ENCODE results near the gene NFASC. TPM values are rescaled to one million over a fixed set of nuclear protein-coding genes. Genes with fewer than 3 reads are reported as not detected.

Gene NFASC
- total and polyA plus RNA-seq, 9 of the 15 experiments (the other 6 are each of a cell fraction or from before 2014, with no cell fraction given) = 0.03 to 0.16 (median 0.06) TPM; not detected in 6

DNA sequence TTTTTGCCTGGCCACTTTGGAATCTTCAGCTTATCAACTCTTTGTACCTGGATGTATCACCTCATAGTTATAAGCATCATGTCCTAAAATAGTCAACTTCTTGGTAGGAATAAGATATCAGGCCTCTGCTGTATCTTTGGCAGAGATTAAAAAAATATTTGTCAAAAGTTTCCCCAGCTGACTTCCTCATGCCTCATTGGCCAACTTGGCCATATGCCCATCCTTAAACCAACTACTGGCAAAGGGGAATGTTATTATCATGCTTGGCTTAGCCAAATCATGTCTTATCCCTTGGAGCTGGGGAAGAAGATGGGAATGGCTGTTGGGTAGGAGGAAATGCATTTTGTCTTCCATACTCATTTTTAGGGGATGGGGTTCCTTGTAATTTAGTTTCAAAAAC is 23.4 kb downstream of the NFASC start:
- in situ Hi-C loops (cut with MboI) = no loop called here
- FAIRE-seq = no peak
- CTCF ChIA-PET (ENCODE audit: low intra/inter-chr PET ratio) = interaction anchor here (1.2 kb wide), 1 partner anchor 87 kb away, joined by 4 read pairs; no protein-coding TSS in a partner anchor
- TF ChIP-seq RBBP5 (IDR thresholded peaks at IDR 0.05; ENCODE audit: borderline replicate concordance, insufficient read depth, low read length, poor library complexity, severe bottlenecking) (no peak), ZNF695 (CRISPR knock-in tag; IDR thresholded peaks at IDR 0.05) (no peak), HNRNPH1 (optimal IDR thresholded peaks at IDR 0.05; ENCODE audit: low read depth, low read length) (no peak), ZNF12 (CRISPR knock-in tag; IDR thresholded peaks at IDR 0.05) (no peak), SAP30 (IDR thresholded peaks at IDR 0.05; ENCODE audit: borderline replicate concordance, insufficient read depth, low read depth, low read length, poor library complexity, severe bottlenecking) (no peak), PHF8 (IDR thresholded peaks at IDR 0.05; ENCODE audit: borderline replicate concordance, low read length) (no peak), FOXM1 (IDR thresholded peaks at IDR 0.05; ENCODE audit: low read depth) (no peak), FOXM1 (CRISPR knock-in tag; IDR thresholded peaks at IDR 0.05; ENCODE audit: low read depth) (no peak), ZNF436 (CRISPR knock-in tag; IDR thresholded peaks at IDR 0.05) (no peak), DNMT1 (IDR thresholded peaks at IDR 0.05) (no peak), ATF1 (CRISPR knock-in tag; IDR thresholded peaks at IDR 0.05) (no peak), ATF1 (tag; IDR thresholded peaks at IDR 0.05) (no peak), SOX6 (IDR thresholded peaks at IDR 0.05) (no peak), ZNF766 (CRISPR knock-in tag; conservative IDR thresholded peaks at IDR 0.05) (no peak)
- TF ChIP-seq, protein P1, sequence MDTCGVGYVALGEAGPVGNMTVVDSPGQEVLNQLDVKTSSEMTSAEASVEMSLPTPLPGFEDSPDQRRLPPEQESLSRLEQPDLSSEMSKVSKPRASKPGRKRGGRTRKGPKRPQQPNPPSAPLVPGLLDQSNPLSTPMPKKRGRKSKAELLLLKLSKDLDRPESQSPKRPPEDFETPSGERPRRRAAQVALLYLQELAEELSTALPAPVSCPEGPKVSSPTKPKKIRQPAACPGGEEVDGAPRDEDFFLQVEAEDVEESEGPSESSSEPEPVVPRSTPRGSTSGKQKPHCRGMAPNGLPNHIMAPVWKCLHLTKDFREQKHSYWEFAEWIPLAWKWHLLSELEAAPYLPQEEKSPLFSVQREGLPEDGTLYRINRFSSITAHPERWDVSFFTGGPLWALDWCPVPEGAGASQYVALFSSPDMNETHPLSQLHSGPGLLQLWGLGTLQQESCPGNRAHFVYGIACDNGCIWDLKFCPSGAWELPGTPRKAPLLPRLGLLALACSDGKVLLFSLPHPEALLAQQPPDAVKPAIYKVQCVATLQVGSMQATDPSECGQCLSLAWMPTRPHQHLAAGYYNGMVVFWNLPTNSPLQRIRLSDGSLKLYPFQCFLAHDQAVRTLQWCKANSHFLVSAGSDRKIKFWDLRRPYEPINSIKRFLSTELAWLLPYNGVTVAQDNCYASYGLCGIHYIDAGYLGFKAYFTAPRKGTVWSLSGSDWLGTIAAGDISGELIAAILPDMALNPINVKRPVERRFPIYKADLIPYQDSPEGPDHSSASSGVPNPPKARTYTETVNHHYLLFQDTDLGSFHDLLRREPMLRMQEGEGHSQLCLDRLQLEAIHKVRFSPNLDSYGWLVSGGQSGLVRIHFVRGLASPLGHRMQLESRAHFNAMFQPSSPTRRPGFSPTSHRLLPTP (IDR thresholded peaks at IDR 0.05; ENCODE audit: borderline replicate concordance, extremely low read depth, insufficient read length) = no peak
- TF ChIP-seq, protein P2, sequence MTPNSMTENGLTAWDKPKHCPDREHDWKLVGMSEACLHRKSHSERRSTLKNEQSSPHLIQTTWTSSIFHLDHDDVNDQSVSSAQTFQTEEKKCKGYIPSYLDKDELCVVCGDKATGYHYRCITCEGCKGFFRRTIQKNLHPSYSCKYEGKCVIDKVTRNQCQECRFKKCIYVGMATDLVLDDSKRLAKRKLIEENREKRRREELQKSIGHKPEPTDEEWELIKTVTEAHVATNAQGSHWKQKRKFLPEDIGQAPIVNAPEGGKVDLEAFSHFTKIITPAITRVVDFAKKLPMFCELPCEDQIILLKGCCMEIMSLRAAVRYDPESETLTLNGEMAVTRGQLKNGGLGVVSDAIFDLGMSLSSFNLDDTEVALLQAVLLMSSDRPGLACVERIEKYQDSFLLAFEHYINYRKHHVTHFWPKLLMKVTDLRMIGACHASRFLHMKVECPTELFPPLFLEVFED (CRISPR knock-in tag; conservative IDR thresholded peaks at IDR 0.05) = no peak
- TF ChIP-seq, protein P3, sequence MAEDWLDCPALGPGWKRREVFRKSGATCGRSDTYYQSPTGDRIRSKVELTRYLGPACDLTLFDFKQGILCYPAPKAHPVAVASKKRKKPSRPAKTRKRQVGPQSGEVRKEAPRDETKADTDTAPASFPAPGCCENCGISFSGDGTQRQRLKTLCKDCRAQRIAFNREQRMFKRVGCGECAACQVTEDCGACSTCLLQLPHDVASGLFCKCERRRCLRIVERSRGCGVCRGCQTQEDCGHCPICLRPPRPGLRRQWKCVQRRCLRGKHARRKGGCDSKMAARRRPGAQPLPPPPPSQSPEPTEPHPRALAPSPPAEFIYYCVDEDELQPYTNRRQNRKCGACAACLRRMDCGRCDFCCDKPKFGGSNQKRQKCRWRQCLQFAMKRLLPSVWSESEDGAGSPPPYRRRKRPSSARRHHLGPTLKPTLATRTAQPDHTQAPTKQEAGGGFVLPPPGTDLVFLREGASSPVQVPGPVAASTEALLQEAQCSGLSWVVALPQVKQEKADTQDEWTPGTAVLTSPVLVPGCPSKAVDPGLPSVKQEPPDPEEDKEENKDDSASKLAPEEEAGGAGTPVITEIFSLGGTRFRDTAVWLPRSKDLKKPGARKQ (CRISPR knock-in tag; IDR thresholded peaks at IDR 0.05) = no peak

More for the DNA sequence above, 23.4 kb downstream of the NFASC start:
- ATAC-seq (no peak), DNase-seq (ENCODE audit: extremely low read depth in 1 of 4, low spot score in 3 of 4) (no peak)
- H3K27ac ChIP-seq (ENCODE audit: extremely low read depth, low read depth, low read length) = no peak overlapping the region
- H3K9me1 ChIP-seq (ENCODE audit: control insufficient read depth, insufficient read depth, low read length) = no peaks in the 10 kb centered on the region
- no peak overlapping the region for H3K4me3 ChIP-seq
- no peaks in the 10 kb centered on the region for H3K9me3 ChIP-seq (replicated peaks; ENCODE audit: control insufficient read depth, insufficient read depth, low read depth, low read length)
- H2AFZ ChIP-seq (ENCODE audit: low read depth, low read length) = no peak overlapping the region
- no peaks in the 10 kb centered on the region for H3K36me3 ChIP-seq (ENCODE audit: control insufficient read depth, insufficient read depth, low read length)
- no peak overlapping the region for H3K9ac ChIP-seq (ENCODE audit: insufficient read depth in 1 of 2, low read depth in 2 of 2, low read length in 2 of 2)
- peaks cover 22 to 44% of the 10 kb centered on the region in 2 experiments for H3K27me3 ChIP-seq (ENCODE audit: control insufficient read depth in 2 of 2, insufficient read depth in 2 of 2, low read length in 2 of 2)
- H4K20me1 ChIP-seq (replicated peaks; ENCODE audit: control insufficient read depth, insufficient read depth, low read length) = no peaks in the 10 kb centered on the region
- no TSS peak for BruUV-seq (replicated peaks)
- intact Hi-C loops (cut with micrococcal nuclease) = no loop called here
- H3K79me2 ChIP-seq (ENCODE audit: control insufficient read depth, insufficient read depth, low read length) = no peaks in the 10 kb centered on the region
- POLR2A ChIA-PET = interaction anchor here (0.9 kb wide), 1 partner anchor 28 kb away, joined by 3 read pairs; no protein-coding TSS in a partner anchor
- H3K4me1 ChIP-seq (replicated peaks in 1 of 2; ENCODE audit: control insufficient read depth in 2 of 2, insufficient read depth in 2 of 2, low read length in 2 of 2) = no peaks in the 10 kb centered on the region
- H3K4me2 ChIP-seq (ENCODE audit: insufficient read depth, low read length) = no peak overlapping the region

All from K562 (cell line).